HS-27A (cell line): ENCODE data around the gene SEZ6L2.
"Not testable (repeated sequence)": the region's sequence is repeated elsewhere in the genome, so short reads cannot be mapped to it uniquely, and the experiment has no call there.

Experiments
- DNase-seq: peaks from one replicate; pipeline ENCODE4 v3.0.0-alpha.2; 2012; ENCODE audit warnings: low read depth, missing footprints

Gene SEZ6L2

GRCh38 chr16:29857133-29857760 is 42.1 kb downstream of the SEZ6L2 start:
- no peak for DNase-seq

GRCh38 chr16:29854520-29855100 is 44.7 kb downstream of the SEZ6L2 start:
- DNase-seq = no peak

- no peak for DNase-seq
These were observed 46.7 kb downstream of the SEZ6L2 start for GRCh38 chr16:29852654-29853053.

- no peak for DNase-seq
These were observed 48.4 kb downstream of the SEZ6L2 start for GRCh38 chr16:29850998-29851397.

- DNase-seq = no peak
These were observed 49.8 kb downstream of the SEZ6L2 start for GRCh38 chr16:29849505-29849904.

- DNase-seq = peak; percentile 26
These were observed 50.7 kb downstream of the SEZ6L2 start for GRCh38 chr16:29848420-29849297.

- no peak for DNase-seq
These were observed 53.7 kb downstream of the SEZ6L2 start for GRCh38 chr16:29845656-29846055.

GRCh38 chr16:29844575-29845331 is 54.6 kb downstream of the SEZ6L2 start:
- DNase-seq = no peak

- no peak for DNase-seq
These were observed 55.4 kb downstream of the SEZ6L2 start for GRCh38 chr16:29843931-29844330.

- DNase-seq = no peak
These were observed 56.5 kb downstream of the SEZ6L2 start for GRCh38 chr16:29842732-29843346.

- DNase-seq = no peak
These were observed 57.7 kb downstream of the SEZ6L2 start for GRCh38 chr16:29841631-29842030.

GRCh38 chr16:29840240-29840639 is 59.1 kb downstream of the SEZ6L2 start:
- DNase-seq = no peak

GRCh38 chr16:29839822-29840221 is 59.5 kb downstream of the SEZ6L2 start:
- DNase-seq = no peak

- DNase-seq = no peak
These were observed 61.5 kb downstream of the SEZ6L2 start for GRCh38 chr16:29837841-29838240.

- DNase-seq = no peak
These were observed 62.7 kb downstream of the SEZ6L2 start for GRCh38 chr16:29836623-29837022.

GRCh38 chr16:29835926-29836325 is 63.4 kb downstream of the SEZ6L2 start:
- no peak for DNase-seq

GRCh38 chr16:29834079-29834478 is 65.3 kb downstream of the SEZ6L2 start:
- no peak for DNase-seq

- DNase-seq = not testable (repeated sequence)
These were observed 66.1 kb downstream of the SEZ6L2 start for GRCh38 chr16:29833219-29833618.

- DNase-seq = no peak
These were observed 67.9 kb downstream of the SEZ6L2 start for GRCh38 chr16:29831490-29831889.

- DNase-seq = no peak
These were observed 68.6 kb downstream of the SEZ6L2 start for GRCh38 chr16:29830774-29831173.

GRCh38 chr16:29826342-29826695 is 73.0 kb downstream of the SEZ6L2 start:
- no peak for DNase-seq
